ENCODE results near the gene EIF4A2.
A peak's percentile ranks its signal among the peaks of the same experiment; 100 is the strongest.
"Not testable (repeated sequence)": the region's sequence is repeated elsewhere in the genome, so short reads cannot be mapped to it uniquely, and the experiment has no call there.

Gene EIF4A2

DNA sequence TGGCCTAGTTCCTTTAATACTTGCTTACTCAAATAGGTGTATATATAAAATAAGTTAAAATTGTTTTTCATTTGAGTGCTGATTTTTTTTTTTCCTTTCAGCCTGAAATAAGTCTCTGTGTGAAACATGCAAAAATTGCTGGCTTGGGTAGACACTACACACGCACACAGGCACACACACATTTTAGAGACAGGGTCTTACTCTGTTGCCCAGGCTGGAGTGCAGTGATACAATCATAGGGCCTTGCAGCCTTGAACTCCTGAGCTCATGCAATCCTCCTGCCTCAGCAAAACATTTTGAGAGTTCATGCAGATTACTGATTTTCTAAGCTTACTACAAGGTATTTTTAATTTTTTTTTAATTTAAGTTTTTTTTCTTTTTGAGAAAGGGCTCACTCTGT, 35.6 kb downstream of the EIF4A2 start:
- no peak for DNase-seq (ENCODE audit: low read depth in 1 of 2, low spot score in 1 of 2)

DNA sequence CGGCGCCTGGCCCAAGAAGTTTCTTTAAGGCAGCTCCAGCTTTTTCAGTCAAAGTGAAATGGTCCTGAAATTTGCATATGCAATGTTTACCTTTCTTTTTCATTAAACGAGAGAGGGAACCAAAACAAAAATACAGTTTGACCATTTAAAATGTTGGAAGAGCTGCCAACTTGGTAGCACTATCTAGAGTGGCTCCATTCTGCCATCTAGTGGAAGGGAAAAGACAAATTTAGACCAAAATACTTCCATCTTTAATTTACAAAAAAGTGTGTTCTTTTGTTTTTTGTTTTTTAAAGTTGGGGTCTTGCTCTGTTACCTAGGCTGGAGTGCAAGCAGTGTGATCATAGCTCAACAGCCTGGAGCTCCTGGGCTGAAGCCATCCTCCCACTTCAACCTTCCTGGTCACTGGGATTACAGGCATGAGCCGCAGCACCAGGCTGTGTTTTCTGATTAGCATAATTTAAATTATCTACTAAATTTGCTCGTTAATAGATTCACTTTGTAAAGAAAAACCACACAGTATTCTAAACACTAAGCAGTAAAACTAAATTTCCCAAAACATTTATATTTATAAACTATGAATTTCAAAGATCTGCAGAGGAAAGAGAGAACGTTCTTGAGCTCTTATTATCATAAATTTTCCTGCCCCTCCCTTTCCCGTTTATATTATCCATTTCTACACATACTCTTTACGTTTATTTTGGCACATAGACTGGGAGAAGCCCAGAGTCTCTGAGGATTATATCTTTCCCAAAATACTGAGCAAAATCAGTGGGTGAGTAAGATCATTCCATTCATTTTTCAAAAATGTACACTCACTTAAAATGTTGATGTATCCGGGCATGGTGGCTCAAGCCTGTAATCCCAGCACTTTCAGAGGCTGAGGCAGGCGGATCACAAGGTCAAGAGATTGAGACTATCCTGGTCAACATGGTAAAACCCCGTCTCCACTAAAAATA, 38.3 kb downstream of the EIF4A2 start:
- DNase-seq (ENCODE audit: low read depth in 1 of 2, low spot score in 1 of 2) = no peak

- not testable (repeated sequence) for DNase-seq (ENCODE audit: low read depth in 1 of 2, low spot score in 1 of 2)
Observed at GRCh38 chr3:186822388-186822759, 39.0 kb downstream of the EIF4A2 start.

DNA sequence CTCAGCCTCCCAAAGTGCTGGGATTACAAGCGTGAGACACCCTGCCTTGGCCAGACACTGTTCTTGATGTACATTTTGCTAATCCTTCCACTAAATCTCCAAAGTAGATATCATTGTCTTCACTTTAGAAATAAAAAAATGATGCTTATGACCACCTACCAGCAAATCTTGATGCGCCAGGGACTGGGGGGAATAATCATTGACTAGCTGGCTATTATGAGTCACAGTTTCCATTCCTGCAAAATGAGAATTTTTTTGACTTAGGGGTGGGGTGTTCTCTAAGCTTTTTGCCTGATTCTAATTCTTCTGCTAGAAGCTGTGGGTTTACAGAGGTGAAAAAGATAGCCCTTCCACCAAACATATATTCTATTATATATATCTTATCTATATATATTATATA, 40.0 kb downstream of the EIF4A2 start:
- no peak for DNase-seq (ENCODE audit: low read depth in 1 of 2, low spot score in 1 of 2)

DNA sequence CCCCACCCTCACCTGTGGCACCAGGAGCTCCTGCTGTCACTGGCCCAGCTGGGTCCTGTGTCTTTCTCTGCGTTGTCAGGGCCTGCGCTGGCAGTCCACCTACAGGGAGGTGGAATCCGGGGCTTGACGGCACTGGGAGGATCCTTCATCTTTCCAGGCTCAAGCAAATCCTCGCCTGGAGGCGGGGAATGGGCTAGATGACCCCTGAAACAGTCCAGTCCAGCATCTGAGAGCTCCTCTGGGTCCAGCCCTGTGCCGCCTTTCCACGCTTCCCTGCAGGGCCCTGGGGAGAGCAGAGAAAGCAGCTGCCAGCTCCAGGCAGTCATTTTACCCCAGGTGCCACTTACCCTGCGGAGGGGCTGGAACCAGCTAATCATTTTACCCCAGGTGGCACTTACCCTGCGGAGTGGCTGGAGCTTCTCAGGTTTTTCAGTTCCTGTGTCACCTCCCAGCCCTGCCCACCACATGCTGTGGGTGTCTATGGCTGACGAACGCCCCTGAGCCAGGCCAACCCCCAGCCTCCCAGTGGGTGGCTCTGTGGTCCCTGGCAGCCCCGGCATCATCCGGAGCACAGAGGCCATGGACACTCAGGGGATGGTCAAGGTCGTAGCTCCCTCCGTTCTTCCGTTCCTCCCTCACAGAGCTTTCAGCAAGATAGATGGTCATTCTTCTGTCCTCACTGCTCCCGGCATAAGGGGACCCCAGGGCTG, 41.2 kb downstream of the EIF4A2 start:
- no peak for DNase-seq (ENCODE audit: low read depth in 1 of 2, low spot score in 1 of 2)

- DNase-seq (ENCODE audit: low read depth in 1 of 2, low spot score in 1 of 2) = peak in 1 of 2 donors; percentile 39
Observed at GRCh38 chr3:186825294-186825821, 42.0 kb downstream of the EIF4A2 start.

DNA sequence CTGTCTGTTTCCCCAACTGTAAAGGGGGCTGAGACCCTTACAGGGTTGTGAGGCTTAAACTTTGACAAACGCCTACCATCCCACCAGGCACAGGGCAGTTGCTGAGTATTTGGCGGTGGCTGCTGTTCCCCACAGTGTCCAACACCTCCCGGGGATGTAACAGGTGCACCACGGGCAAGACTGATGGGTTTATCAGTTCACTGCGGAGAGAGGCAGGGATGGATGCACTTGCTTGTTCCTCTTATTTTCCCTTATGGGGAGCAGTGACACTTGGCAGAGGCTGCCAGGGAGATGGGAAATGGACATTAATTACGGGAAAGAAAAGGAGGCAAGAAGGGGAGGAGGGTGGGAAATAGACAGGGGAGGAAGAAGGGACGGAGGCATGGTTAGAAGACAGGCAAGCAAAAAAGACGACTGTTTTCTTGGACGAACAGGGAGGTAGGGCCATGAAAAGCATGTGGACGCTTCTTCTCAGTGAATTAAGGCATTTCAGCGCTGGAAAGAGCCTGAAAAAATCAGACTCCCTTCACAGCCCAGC, 42.6 kb downstream of the EIF4A2 start:
- no peak for DNase-seq (ENCODE audit: low read depth in 1 of 2, low spot score in 1 of 2)

GRCh38 chr3:186826410-186826975, 43.1 kb downstream of the EIF4A2 start:
- DNase-seq (ENCODE audit: low read depth in 1 of 2, low spot score in 1 of 2) = no peak

DNA sequence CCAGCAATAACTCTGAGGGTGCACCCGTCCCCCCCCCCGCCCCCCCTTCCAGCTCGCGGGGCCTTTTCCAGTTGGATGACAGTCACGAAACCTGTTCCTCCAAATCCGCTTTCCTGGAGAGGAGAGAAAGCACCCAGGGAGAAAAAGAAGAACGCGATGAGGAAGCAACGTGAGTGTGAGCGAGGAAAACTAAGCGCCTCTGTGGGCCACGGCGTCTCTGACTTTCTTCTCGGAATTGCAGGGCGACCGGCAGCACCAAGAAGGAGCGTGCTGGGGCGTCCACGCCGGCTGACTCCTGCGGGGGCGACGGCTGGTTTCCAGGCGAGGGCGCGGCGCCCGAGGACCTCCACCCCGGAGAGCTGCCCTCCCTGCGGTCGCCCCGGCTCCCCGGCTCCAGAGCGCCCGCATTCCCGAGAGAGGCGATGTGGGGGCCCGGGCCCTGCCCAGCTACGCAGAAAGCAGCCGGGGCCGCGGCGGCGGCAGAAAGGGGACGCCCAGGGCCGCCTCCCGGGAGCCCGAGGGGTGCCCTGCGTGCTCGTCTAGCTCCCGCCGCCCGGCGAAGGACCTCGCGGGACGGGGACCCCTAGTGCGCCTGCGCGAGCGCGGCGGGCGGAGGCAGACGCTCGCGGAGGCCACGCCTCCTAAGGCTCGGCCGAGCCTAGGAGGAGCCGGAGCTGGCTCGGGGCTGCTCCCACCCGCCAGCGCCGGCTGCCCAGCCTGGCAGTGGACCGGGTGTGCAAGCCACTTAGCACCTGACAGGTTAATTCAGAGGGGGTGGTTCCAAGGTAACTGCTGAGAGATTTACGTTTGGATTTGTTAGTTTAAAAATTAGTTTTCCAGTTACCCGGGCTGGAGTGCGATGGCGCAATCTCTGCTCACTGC, 43.8 kb downstream of the EIF4A2 start:
- peak; percentile 72 to 82 for DNase-seq (ENCODE audit: low read depth in 1 of 2, low spot score in 1 of 2)

DNA sequence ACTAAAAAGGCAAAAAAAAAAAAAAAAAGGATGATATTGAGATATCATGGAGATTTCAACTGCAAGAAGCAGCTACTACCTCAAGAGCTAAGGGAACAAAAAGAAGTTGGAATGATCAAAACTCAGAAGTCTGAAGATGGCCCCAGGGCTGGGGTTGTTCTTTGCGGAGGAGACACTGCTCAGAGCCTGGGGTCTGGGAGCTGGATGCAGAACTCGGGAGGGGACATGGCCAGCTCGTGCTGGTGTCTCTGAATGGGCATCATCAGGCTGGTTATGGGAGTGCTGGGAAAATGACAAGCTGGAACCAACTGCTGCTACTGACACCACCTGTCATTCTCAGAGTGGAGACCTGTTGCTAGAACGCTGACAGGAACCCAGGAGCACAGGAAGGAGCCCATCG, 45.0 kb downstream of the EIF4A2 start:
- no peak for DNase-seq (ENCODE audit: low read depth in 1 of 2, low spot score in 1 of 2)

- DNase-seq (ENCODE audit: low read depth in 1 of 2, low spot score in 1 of 2) = no peak
Observed at GRCh38 chr3:186831798-186832197, 48.4 kb downstream of the EIF4A2 start.

DNA sequence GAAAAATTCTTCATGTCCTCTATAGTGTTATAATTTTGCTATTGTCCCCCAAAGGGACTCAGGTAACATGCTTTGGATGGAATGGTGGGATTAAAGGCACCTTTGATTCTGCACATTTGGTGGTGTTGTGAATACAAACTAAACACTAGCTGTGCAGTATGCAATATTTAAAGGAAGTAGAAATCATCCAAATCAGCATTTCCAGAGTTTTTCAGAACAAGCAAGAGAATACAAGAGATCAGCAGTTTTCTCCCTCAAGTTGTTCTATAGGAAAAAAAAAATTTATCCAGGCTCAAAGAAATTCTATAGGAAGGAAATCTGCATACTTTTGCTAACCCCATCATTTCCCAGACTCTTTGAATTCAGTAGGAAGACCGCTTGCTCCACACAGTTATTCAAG, 48.9 kb downstream of the EIF4A2 start:
- DNase-seq (ENCODE audit: low read depth in 1 of 2, low spot score in 1 of 2) = no peak

Data from stimulated activated CD4-positive, alpha-beta T cell treated with anti-CD3 and anti-CD28 coated beads, Interleukin-15, amount 100 ng/mL, for 1 hour (primary cell).